ENCODE results near the gene ARL13B. TPM values are rescaled to one million over a fixed set of nuclear protein-coding genes. Genes with fewer than 3 reads are reported as not detected.

ARL13B gene
- polyA plus RNA-seq, 1 of the 3 experiments (the other 2 are of a cell fraction): 4.9 TPM

DNA sequence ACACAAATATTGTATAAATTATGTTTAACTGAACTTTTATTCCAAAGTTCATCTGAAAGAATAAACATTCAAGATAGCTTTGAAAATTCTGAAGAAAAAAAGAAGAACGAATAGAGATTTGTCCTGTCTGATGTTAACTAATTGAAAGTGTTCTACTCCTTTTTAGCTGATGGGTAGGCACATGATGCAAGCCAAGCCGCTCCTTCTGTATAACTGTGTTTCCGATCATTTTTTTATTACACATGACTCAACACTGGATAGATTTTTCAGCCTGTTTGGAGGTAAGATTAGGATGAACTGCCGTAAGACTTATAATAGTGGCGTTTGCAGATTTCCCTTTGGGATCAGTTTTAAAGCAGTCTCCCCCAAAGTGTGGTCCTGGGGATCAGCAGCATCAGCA lies 101.9 kb downstream of the ARL13B start (continued):
- TF ChIP-seq, protein P1, sequence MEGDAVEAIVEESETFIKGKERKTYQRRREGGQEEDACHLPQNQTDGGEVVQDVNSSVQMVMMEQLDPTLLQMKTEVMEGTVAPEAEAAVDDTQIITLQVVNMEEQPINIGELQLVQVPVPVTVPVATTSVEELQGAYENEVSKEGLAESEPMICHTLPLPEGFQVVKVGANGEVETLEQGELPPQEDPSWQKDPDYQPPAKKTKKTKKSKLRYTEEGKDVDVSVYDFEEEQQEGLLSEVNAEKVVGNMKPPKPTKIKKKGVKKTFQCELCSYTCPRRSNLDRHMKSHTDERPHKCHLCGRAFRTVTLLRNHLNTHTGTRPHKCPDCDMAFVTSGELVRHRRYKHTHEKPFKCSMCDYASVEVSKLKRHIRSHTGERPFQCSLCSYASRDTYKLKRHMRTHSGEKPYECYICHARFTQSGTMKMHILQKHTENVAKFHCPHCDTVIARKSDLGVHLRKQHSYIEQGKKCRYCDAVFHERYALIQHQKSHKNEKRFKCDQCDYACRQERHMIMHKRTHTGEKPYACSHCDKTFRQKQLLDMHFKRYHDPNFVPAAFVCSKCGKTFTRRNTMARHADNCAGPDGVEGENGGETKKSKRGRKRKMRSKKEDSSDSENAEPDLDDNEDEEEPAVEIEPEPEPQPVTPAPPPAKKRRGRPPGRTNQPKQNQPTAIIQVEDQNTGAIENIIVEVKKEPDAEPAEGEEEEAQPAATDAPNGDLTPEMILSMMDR (IDR thresholded peaks at IDR 0.05): no peak
- TF ChIP-seq MXI1 (IDR thresholded peaks at IDR 0.05; ENCODE audit: low read depth, low read length) (no peak), CHD2 (IDR thresholded peaks at IDR 0.05; ENCODE audit: low read length, partially characterized antibody) (no peak)

DNA sequence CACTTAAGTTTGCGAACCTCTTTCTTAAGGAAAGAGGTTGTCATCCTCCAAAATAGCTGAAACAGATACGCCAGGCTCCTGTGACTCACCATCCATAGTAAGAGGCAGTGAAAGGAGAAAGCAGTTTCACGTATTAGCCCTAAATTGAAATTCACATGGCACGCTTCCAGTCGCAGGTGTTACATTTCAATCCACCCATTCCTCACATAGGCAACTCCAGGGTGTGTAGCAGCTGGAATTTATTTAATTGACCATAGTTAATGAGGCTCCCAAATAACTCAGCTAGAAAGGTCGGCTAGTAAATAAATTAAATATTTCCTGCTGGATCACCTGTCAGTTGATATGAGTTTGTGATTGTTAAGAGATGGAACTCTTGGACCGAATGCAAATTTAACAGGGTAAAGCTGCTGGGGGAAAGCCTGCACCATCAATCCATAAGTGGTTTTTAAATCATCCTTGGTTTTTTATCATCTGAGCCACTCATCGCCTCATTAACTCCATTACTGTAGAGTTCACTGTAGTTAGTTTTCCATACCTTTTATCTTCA lies 102.5 kb downstream of the ARL13B start:
- WGBS (ENCODE audit: low lambda C conversion rate): 88% methylated on average over 8 of the region's 8 CpGs
- no peaks in the 10 kb centered on the region for H3F3A ChIP-seq (replicated peaks; ENCODE audit: insufficient read depth)
- no peaks in the 10 kb centered on the region for H4K20me1 ChIP-seq (ENCODE audit: insufficient read depth)
- H3K4me1 ChIP-seq (ENCODE audit: control insufficient read depth in 1 of 2, insufficient read depth in 2 of 2, low read depth in 1 of 2, low read length in 1 of 2): no peaks in the 10 kb centered on the region
- no peak overlapping the region for H3K27ac ChIP-seq (ENCODE audit: low read depth in 2 of 2, low read length in 1 of 2)
- H3K79me2 ChIP-seq (ENCODE audit: insufficient read depth): peaks cover 18% of the 10 kb centered on the region
- ChIA-PET CTCF (interaction anchor here (1.3 to 3.0 kb wide), 2 partner anchors 12 to 17 kb away, joined by 4 to 22 read pairs; no protein-coding TSS in a partner anchor), POLR2A (no interaction called here)
- no peaks in the 10 kb centered on the region for H3K9me3 ChIP-seq
- H3K4me3 ChIP-seq (ENCODE audit: low read depth in 2 of 2, low read length in 1 of 2): no peak overlapping the region
- DNase-seq: no peak
- H3K9ac ChIP-seq: no peak overlapping the region
- H3K4me2 ChIP-seq: no peak overlapping the region
- H3K9me2 ChIP-seq: no peaks in the 10 kb centered on the region
- no peaks in the 10 kb centered on the region for H3K27me3 ChIP-seq (ENCODE audit: insufficient read depth)
- TF ChIP-seq RFX5 (IDR thresholded peaks at IDR 0.05; ENCODE audit: low read length) (no peak), GATA2 (CRISPR knock-in tag; IDR thresholded peaks at IDR 0.05) (no peak), PBX3 (IDR thresholded peaks at IDR 0.05) (no peak), RXRA (IDR thresholded peaks at IDR 0.05; ENCODE audit: borderline replicate concordance, low read depth) (no peak), TEAD4 (IDR thresholded peaks at IDR 0.05; ENCODE audit: borderline replicate concordance, insufficient read depth) (no peak), TCF12 (IDR thresholded peaks at IDR 0.05) (no peak), EP300 (IDR thresholded peaks at IDR 0.05; ENCODE audit: borderline replicate concordance in 1 of 2, low read depth in 1 of 2, low read length in 1 of 2) (no peak), RAD21 (IDR thresholded peaks at IDR 0.05; ENCODE audit: low read length) (no peak)
- TF ChIP-seq, protein P2, sequence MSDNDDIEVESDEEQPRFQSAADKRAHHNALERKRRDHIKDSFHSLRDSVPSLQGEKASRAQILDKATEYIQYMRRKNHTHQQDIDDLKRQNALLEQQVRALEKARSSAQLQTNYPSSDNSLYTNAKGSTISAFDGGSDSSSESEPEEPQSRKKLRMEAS (IDR thresholded peaks at IDR 0.05; ENCODE audit: low read depth): no peak
- TF ChIP-seq, protein P3, sequence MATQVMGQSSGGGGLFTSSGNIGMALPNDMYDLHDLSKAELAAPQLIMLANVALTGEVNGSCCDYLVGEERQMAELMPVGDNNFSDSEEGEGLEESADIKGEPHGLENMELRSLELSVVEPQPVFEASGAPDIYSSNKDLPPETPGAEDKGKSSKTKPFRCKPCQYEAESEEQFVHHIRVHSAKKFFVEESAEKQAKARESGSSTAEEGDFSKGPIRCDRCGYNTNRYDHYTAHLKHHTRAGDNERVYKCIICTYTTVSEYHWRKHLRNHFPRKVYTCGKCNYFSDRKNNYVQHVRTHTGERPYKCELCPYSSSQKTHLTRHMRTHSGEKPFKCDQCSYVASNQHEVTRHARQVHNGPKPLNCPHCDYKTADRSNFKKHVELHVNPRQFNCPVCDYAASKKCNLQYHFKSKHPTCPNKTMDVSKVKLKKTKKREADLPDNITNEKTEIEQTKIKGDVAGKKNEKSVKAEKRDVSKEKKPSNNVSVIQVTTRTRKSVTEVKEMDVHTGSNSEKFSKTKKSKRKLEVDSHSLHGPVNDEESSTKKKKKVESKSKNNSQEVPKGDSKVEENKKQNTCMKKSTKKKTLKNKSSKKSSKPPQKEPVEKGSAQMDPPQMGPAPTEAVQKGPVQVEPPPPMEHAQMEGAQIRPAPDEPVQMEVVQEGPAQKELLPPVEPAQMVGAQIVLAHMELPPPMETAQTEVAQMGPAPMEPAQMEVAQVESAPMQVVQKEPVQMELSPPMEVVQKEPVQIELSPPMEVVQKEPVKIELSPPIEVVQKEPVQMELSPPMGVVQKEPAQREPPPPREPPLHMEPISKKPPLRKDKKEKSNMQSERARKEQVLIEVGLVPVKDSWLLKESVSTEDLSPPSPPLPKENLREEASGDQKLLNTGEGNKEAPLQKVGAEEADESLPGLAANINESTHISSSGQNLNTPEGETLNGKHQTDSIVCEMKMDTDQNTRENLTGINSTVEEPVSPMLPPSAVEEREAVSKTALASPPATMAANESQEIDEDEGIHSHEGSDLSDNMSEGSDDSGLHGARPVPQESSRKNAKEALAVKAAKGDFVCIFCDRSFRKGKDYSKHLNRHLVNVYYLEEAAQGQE (IDR thresholded peaks at IDR 0.05; ENCODE audit: low read depth, low read length): no peak
- TF ChIP-seq, protein P4, sequence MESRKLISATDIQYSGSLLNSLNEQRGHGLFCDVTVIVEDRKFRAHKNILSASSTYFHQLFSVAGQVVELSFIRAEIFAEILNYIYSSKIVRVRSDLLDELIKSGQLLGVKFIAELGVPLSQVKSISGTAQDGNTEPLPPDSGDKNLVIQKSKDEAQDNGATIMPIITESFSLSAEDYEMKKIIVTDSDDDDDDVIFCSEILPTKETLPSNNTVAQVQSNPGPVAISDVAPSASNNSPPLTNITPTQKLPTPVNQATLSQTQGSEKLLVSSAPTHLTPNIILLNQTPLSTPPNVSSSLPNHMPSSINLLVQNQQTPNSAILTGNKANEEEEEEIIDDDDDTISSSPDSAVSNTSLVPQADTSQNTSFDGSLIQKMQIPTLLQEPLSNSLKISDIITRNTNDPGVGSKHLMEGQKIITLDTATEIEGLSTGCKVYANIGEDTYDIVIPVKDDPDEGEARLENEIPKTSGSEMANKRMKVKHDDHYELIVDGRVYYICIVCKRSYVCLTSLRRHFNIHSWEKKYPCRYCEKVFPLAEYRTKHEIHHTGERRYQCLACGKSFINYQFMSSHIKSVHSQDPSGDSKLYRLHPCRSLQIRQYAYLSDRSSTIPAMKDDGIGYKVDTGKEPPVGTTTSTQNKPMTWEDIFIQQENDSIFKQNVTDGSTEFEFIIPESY (IDR thresholded peaks at IDR 0.05; ENCODE audit: borderline replicate concordance, low read depth): no peak
- H3K36me3 ChIP-seq (replicated peaks in 1 of 2; ENCODE audit: control insufficient read depth in 1 of 2, insufficient read depth in 2 of 2, low read length in 1 of 2): peaks cover 14% of the 10 kb centered on the region in 2 experiments
- H2AFZ ChIP-seq (ENCODE audit: low read depth): no peak overlapping the region

Data from SK-N-SH (cell line).